OCI-M2 (cell line): ENCODE data around the gene STPG3.
A peak's percentile ranks its signal among the peaks of the same experiment; 100 is the strongest.
"Not testable (repeated sequence)": the region's sequence is repeated elsewhere in the genome, so short reads cannot be mapped to it uniquely, and the experiment has no call there.

Source experiments
- DNase-seq: peaks from one replicate; lab custom pipeline; 2025; ENCODE audit not compliant: unreplicated experiment; lab: John Stamatoyannopoulos, UW

Gene STPG3

DNA sequence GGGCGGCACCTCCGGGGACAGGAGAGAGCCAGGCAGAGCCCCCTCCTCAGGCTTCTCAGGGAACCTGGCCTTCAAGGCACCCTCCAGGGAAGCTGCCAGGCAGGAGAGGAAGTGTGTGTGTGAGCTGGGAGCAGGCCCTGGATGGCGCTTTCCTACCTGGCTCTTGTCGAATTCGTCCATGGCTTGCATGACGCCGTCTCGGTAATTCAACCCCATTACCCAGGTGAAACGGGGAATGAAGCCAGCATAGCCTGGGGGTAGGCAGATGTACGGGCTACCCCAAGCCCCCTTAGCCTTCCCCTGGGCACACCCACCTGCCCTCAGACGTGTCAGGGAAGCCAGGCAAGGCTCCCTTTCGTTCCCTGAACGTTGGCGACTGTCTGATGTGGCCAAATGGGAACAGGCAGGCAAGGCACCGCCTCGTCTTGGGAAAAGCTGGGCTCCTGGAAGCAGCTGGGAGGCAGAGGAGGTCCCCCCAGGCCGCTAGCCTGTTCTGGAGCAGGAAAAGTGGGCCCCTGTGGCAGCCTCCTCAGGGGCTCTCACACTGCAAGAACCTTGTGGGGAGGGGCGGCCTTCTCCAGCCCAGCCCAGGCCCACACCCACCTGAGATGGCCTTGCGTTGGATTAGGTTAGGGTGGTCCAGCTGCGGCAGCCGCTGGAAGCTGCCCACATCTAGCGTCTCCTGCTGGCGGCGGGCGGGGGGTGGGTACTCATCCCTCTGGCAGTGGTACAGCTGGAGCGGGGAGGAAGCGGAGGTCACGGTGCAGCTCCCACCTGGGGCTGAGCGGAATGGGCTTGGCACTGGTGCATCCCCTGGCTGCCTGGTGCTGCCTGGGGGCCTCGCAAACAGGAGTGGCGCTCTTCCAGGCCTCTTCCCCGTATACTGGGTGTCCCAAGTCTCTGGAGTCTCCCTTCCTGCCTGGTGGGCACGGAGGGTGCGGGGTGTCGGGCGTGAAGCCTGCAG, 6.3 kb upstream of the STPG3 start:
- DNase-seq, result no peak

DNA sequence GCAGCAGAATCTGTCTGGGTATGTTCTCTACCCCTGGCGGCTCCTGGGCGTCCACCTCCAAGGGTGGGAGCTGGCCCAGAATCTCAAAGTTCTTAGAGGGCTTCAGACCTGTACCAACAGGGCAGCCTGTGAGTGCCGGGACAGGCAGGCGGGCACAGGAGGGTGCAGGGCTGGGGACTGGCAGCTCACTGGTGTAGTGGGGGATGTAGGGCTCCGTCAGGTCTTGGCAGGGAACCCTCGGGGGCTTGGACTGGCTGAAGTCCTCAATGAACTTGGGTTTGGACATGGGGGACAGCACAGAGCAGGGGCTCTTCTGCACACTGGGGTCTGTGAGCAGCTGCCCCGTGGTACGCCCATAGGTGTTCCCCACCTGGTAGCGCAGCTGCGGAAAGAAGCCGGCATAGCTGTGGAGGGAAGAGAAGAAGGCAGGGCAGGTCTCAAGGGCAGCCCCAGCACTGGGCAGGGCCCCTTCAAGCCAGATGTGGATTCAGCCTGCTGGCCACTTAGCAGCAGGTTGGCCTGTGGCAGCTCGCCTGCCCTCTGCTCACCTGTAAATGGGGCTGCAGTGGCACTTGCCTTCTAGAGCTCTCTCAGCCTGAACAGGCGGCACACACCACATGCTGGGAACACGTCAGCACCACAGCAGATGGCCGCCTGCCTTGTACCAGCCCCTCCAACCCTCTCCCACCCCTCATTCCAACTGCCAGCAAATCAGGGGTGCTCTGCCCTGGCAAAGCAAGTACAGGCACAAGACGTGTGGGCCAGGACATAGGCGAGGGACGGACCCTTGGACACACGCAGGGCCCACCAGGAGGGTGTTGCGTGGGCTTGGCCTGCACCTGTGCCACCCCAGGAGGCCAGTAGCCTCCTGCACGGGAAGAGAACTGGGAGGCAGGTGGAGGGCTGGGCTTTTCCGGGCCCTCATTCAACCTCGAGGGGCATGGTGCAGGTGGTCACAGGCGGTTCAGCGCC, 5.3 kb upstream of the STPG3 start:
- DNase-seq, result no peak

DNA sequence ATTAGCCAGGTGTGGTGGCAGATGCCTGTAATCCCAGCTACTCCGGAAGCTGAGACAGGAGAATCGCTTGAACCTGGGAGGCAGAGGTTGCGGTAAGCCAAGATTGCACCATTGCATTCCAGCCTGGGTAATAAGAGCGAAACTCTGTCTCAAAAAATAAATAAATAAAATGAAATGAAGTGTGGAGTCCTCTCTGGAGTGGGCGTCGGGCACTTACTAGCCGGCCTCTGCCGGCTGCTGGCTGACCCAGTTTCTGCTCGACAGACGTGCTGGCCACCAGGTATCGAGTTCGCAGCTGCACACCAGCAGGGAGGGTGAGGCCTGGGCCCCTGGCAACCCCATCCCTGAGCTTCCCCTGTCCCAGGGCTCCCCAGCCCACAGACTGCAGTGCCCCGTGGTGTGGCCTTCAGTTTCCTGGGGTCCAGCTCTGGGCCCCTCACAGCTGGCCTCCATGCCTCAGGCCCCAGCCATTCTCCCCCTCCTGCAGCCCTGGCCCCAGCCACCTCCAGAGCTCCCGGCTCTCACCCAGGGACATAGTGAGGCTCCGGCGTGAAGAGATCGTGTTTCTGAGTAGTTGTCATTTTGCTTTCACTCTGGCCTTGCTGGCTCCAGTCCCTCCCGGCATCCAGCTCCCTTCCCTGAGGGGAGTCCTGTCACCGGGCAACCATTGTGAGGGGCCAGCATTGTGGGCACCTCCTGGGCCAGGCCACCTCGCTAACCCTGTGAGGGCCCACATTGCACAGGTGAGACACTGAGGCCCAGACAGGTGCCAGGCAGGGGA, 3.8 kb upstream of the STPG3 start:
- DNase-seq, result no peak

DNA sequence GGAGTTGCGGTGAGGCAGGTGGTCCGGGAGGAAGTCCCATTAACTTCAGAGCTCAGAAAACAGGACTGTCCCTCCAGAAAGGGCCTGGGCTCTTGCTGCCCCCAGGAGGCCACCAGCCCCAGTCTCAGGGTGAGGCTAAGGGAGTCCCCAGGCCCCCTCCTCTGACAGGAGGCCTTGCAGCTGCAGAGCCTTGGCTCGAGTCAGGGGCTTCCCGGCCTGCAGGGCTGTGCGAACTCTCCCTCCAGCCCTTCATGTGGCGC, 3.2 kb upstream of the STPG3 start:
- DNase-seq, result no peak

DNA sequence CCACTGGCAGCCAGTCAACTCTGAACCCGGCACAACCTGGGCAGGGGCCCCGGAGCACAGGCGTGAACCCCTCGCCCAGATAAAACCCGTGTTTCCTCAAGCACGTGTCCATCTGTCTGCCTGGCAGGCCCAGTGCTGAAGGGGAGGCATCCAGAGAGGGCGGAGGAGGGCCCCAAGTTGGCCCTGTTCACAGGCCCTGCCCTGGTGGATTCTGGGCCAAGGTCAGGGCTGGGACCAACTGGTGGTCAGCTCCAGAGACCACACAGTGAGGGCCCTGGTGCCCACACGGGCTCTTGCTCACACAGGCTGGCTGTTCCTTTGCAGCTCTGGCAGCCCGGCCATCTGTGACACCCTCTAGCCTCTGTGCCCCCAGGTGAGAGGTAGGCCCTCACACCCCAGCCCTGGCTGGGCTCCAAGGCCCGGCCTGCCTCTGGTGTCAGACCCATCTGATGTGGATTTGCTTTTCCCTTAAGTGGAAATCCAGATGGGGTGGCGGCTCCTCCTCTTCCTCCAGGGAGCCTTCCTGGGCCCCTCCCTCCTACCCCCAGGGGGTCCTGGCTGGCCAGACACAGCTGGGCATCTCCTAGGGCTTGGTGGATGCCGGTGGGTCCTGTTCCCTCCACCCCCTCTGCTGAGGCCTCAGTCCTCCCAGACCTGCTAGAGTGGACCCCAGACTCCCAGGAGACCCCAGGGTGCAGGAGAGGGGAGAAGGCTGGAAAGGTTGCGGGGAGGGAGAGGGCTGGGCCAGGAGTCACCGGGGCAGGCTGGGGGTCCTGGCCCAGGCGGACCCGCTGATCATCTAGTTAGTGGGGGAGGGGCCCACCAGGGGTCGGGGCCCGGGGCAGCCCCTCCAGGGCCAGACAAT, 525 bp upstream of the STPG3 start:
- no peak for DNase-seq

DNA sequence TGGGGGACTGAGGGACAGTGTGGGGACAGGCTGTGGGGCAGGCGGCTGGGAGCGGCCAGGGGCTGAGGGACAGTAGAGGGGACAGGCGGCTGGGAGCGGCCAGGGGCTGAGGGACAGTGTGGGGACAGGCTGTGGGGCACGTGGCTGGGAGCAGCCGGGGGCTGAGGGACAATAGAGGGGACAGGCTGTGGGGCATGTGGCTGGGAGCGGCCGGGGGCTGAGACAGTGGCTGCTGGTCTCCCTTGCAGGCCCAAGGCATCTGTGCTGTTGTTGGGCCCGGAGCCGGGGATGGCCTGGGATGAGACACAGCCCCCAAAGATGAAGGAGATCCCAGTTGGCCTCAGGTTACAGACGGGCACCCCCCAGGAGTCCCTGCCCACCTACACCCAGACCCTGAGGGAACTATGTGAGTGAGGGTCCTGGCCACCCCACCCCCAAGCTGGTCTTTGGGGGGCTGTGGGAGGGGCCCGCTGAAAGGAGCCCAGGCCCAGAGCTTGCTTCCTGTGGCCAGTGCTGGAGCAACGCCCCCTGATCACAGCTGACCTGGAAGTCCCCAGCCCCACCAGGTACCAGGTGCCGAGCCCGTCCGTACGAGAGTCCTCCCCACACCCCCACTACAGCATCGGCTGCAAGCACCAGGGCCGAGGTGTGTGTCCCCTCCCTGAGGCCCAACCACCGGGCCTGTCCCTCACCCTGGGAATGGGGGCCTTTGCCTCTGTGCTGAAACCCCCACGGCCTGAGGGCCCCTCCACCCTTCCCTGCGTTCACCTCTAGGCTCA, 593 bp downstream of the STPG3 start:
- DNase-seq, result no peak

DNA sequence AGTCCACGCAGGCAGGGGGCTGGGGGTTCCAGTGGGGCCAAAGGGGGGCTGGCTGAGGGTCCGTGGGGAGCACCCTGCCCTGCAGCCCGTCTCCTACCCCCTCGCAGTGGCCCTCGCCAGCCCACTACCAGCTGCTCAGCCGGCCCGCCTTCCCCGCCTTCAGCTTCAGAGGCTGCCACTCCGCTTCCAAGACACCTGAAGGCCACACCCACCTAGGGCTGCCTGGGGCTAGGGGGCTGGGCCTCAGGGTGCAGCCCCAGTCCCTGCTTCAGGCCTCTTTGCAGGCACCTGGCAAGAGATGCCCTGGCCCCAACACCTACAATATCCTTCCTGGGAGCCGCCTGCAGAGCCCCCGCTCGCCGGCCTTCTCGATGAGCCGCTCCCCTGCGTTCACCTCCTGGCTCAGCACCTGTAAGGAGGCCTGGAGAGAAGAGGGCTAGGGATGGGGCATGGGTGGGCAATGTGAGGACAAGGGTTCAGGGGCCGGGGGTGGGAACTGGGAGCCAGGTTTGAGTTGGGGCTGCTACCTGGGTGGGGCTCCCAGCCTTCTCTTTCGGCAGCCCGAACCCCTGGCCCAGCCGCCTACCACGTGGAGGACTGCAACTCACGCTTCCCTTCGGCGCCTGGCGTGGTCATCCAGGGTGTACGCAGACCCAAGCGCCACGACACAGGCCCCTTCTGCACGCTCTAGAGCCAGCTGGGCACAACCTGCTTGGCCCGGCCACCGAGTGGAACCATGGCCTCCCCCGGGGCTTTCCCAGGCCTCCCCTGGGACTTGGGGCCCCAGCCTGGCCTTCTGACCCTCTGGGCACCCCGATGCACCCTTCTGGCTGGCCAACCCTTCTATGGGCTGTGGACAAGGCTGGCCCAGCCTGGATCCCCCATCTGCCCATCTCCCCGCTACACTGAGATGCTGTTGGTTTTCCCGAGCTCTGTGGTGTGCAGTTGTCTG, 1.7 kb downstream of the STPG3 start:
- DNase-seq, result no peak

DNA sequence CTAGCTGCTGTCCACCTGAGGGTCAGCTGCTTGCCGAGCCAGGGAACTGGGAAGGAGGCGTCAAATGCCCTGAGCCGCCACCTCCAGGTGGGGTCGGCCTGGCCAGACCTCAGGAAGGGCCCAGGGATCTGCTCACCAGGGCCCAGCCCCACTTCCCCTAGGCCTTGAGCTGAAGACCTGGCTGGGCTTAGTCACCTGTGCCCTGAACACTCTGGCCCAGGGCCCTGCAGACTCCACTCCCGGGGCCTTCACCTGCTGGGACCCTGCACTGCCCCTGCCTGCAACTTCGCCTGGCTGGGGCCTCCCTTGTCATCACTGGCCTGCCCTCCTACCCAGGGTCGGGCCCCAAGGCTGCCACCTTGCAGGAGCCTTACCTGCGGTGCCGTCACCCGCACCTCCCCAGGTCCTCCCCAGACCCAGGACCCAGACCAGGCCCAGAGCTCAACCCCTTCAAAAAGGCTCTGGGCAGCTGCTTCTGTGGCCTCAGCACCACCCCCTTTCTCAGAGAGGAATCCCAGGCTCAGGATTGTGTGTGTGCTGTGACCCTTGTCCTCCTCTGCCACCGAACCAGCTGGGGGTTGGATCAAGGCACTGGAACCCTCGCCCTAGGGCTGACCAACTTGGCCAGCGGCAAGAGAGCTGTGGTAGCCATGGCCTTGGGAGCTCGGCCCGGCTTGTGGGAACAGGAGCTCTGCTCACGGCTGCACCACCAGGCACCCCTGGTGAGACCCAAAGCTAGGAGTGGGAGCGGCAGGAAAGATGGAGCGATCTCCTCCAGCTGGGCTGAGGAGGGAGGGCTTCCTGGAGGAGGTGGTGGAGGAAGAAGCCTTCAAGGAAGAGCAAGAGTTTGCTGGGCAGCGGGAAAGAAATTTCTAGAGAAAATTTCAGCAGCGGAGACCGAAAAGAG, 2.9 kb downstream of the STPG3 start:
- no peak for DNase-seq

DNA sequence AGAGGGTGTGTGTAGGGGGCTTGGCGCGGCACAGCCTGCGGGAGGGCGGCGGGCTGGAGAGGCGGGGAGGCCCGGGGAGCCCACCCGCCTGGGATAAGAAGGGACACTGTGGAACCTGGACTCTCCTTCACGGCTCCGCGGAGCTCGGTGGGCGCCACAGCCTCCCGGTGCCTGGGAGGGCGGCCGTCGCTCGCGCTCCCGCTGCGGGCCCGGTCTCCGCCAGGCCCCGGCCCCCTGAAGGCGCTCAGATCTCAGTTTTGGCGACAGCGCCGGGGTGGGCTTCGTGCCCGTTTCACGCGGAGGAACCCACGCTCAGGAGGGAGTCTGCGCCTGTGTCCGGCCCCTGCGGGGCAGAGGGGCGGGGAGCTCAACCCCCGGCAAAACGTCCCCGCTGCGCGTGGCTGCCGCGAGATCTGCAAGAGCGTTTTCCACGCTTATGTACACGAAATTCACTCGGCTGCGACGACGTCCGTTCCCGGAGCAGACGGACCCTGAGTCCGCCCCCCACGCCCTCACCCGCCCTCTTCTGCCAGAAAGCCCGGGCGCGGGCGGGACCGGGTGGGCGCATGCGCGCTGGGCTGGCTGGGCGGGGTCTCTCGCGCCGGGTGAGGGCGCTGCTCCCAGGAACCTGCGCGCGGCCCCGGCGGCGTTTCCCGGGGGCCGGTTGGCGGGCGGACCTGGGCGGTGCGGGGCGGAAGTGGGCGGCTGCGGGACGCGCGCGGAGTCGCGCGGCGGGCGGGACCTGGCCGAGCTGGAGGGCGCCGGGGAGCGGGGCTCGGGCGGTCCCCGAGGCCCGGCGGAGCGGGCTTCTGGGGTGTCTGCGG, 3.8 kb downstream of the STPG3 start, which contains the start of gene NELFB:
NELFB (plus strand) TSS at position 704 of the 824 bp plus-strand sequence.
- peak; percentile 21 for DNase-seq

DNA sequence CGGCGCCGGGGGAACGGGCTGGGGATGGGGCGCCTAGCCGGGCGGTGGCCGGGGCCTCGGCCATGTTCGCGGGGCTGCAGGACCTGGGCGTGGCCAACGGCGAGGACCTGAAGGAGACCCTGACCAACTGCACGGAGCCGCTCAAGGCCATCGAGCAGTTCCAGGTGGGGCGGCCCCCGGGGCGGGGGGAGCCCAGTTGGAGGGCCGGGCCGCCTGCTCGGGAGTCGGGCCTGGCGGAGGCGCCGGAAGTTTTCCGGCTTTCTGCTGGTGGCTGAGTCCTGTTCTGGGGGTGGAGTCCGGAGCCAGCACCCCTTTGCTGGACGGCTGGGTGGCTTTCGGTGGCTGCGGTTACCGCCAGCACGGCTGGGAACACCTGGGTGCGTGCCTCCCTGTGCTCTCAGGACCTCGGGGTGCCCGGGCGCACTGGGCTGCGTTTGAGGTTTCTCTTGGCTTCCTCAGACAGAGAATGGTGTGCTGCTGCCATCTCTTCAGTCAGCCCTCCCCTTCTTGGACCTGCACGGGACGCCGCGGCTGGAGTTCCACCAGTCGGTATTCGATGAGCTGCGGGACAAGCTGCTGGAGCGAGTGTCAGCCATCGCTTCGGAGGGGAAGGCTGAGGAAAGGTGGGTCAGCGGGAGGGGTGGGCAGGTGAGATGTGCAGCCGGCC, 4.5 kb downstream of the STPG3 start:
- no peak for DNase-seq

DNA sequence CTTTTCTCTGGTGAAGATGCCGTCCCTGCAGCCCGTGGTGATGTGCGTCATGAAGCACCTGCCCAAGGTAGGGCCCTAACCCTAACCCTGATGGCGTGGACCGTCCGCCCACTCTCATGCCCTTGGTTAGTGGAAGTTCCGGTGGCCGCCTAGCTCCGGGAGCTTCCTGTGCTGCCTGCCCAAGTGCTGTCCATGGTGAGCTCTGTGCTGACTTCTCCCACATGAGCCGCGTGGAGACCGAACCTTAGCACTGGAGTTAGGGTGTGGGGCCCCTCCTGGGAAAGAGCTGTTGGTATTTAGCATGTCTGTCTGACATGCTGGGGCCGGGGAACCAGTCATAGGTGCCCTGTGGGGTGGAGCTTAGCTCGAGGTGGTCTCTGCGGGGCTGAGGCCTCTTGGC, 5.3 kb downstream of the STPG3 start:
- no peak for DNase-seq

DNA sequence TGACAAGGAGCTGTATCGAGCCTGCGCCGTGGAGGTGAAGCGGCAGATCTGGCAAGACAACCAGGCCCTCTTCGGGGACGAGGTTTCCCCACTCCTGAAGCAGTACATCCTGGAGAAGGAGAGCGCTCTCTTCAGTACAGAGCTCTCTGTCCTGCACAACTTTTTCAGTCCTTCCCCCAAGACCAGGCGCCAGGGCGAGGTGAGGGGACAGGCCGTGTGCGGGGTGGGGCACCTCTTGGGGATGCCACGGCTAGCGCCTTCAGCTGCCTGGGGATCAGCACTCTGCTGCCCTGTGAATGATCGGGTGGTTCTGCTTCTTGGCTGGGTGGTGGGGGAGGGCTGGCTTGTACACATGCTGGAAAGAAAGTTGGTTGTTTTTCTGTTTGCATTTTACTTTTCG, 5.8 kb downstream of the STPG3 start:
- no peak for DNase-seq

DNA sequence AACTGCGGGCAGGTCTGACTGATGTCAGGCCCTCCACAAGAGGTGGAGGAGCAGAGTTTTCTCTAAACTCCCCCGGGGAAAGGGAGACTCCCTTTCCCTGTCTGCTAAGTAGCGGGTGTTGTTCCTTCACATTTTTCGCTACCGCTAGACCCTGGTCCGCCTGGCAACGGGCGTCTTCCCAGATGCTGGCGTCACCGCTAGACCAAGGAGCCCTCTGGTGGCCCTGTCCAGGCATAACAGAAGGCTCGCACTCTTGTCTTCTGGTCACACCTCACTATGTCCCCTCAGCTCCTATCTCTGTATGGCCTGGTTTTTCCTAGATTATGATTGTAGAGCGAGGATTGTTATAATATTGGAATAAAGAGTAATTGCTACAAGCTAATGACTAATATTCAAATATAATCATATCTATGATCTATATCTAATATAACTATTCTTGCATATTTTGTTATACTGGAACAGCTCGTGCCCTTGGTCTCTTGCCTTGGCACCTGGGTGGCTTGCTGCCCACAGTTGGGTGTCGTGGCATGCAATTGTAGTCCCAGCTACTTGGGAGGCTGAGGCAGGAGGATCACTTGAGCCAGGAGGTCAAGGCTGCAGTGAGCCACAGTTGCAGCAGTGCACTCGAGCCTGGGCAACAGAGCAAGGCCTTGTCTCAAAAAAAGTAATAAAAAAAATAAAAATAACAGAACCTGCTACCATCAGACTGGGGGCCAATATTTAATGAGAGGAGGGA, 11.3 kb downstream of the STPG3 start:
- not testable (repeated sequence) for DNase-seq

DNA sequence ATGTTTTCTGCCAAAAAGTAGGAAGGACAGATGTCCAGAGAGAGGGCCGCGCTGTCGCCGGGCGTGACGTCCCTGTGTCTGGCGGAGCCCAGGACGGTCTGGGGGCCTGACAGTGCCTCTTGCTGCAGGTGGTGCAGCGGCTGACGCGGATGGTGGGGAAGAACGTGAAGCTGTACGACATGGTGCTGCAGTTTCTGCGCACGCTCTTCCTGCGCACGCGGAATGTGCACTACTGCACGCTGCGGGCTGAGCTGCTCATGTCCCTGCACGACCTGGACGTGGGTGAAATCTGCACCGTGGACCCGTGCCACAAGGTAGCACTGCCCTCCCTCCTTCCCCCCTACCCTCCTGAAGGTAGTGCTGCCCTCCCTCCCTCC, 11.8 kb downstream of the STPG3 start:
- DNase-seq, result no peak

DNA sequence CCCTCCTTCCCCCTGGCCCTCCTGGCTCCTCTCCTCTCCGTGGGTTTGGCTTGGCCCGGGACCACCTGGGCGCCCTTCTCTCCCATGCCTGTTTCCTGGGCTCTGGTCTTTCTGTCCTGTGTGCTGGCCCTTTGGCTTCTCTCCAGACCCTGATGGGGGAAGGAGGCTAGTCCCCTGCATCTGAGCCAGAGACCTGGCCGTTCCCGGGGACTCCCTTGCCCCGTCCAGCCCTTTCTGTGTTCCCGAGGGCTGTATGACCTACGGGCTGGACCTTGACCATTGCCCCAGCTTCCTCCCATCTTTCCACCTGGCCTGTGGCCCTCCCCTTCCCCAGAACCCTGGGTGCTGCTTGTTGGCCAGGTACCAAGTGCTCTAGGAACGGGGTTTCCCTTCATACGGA, 12.4 kb downstream of the STPG3 start:
- DNase-seq, result no peak
